ENCODE data around the gene CDKN3. TPM values are rescaled to one million over a fixed set of nuclear protein-coding genes. Genes with fewer than 3 reads are reported as not detected.
"Not testable (repeated sequence)": the region's sequence is repeated elsewhere in the genome, so short reads cannot be mapped to it uniquely, and the experiment has no call there.

CDKN3 gene
- total and polyA plus RNA-seq, 9 donors, result 22.6 to 36.9 (median 31.1) TPM

DNA sequence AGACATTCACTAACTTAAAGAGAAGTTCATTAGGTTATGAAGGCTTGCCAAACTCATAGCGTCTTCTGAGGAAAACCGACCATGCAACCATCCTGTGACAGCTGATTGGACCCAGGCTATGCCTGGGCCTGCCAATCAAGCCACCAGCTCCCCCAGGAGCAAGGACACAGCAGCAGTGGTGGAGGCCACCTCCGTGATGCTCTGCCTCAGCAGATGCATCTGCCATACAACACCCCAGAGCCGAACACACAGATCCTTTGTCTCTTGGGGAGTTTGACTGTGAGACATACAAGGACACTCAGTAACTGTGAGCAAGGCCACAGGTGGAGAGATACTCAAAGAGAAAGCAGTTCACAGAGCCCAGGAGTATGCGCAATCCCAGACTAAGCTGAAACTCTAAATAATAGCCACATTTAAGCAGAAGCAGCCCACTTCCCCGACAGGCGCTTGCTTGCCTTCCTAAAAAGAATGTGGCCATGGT is 54.4 kb downstream of the CDKN3 start:
- 59% methylated on average over 5 of the region's 7 CpGs for WGBS (ENCODE audit: insufficient coverage)
- no peak for DNase-seq
- peaks cover 3% of the 10 kb centered on the region for H3K4me1 ChIP-seq (ENCODE audit: control insufficient read depth, insufficient read depth, low read length)
- no peaks in the 10 kb centered on the region for H3K9me3 ChIP-seq (replicated peaks; ENCODE audit: control insufficient read depth, low read depth, low read length)
- no peaks in the 10 kb centered on the region for H3K36me3 ChIP-seq (ENCODE audit: control insufficient read depth, insufficient read depth, low read length)
- no peaks in the 10 kb centered on the region for H3K27me3 ChIP-seq (ENCODE audit: control insufficient read depth, insufficient read depth, low read length)
- no peak overlapping the region for H3K27ac ChIP-seq (ENCODE audit: low read length)
- H3K4me3 ChIP-seq (ENCODE audit: low read length), result no peak overlapping the region

DNA sequence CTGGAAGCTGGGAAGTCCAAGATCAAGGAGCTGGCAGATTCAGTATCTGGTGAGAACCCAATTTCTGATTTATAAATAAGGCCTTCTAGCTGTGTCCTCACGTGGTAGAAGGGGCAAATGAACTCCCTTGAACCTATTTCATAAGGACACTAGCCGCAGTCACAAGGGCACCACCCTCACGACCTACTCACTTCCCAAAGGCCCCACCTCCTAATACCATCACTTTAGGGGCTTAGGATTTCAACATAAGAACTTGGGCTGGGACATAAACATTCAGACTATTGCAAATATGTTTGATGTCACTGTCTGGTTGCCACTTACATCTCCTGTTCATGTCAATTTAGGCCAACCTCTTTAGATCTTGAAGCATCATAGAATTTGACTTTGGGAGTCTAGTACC is 55.2 kb downstream of the CDKN3 start:
- Histone ChIP-seq H3K27me3 (ENCODE audit: control insufficient read depth, insufficient read depth, low read length) (no peaks in the 10 kb centered on the region), H3K9me3 (replicated peaks; ENCODE audit: control insufficient read depth, low read depth, low read length) (no peaks in the 10 kb centered on the region), H3K27ac (ENCODE audit: low read length) (no peak overlapping the region), H3K4me3 (ENCODE audit: low read length) (no peak overlapping the region), H3K36me3 (ENCODE audit: control insufficient read depth, insufficient read depth, low read length) (no peaks in the 10 kb centered on the region), H3K4me1 (ENCODE audit: control insufficient read depth, insufficient read depth, low read length) (no peaks in the 10 kb centered on the region)
- WGBS (ENCODE audit: insufficient coverage), result 90% methylated on average over 3 of the region's 3 CpGs
- no peak for DNase-seq

DNA sequence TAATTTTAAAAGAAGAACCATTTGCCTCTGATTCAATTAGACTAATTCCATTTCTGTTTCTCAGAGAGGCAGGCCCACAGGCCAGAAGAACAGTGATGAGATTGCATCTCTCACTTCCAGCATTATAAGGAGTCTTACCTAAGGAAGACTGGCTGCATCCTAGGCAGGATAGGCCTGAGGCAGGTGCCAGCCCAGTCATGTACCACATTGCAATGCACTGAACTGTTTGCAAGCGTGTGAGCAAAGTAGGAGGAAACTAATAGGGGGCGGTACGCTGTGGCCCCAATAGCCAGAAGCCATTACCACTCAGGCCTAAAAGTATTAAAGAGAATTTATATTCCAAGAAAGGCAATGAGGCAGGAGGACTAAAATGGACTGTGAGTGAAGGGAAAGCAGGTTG is 56.4 kb downstream of the CDKN3 start:
- H3K36me3 ChIP-seq (ENCODE audit: control insufficient read depth, insufficient read depth, low read length), result no peaks in the 10 kb centered on the region
- H3K27me3 ChIP-seq (ENCODE audit: control insufficient read depth, insufficient read depth, low read length), result no peaks in the 10 kb centered on the region
- no peak for DNase-seq
- no peaks in the 10 kb centered on the region for H3K4me1 ChIP-seq (ENCODE audit: control insufficient read depth, insufficient read depth, low read length)
- WGBS (ENCODE audit: insufficient coverage), result no CpG with 5 or more reads among the region's 3 CpGs
- no peaks in the 10 kb centered on the region for H3K9me3 ChIP-seq (replicated peaks; ENCODE audit: control insufficient read depth, low read depth, low read length)
- no peak overlapping the region for H3K4me3 ChIP-seq (ENCODE audit: low read length)
- no peak overlapping the region for H3K27ac ChIP-seq (ENCODE audit: low read length)

DNA sequence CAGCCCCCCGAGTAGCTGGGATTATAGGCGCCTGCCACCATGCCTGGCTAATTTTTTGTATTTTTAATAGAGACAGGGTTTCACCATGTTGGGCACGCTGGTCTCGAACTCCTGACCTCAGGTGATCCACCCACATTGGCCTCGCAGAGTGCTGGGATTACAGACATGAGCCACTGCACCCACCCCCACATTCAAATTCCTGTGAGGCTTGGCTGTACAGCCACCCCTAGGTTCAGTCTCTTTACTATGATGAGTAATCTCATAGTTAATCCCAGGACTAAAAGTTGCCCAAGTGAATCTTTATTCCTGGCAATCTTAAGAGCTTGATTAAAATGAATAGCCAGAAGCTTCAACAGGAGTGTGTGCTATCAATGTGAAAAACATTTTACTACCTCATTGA is 57.2 kb downstream of the CDKN3 start:
- not testable (repeated sequence) for H3K9me3 ChIP-seq (replicated peaks; ENCODE audit: control insufficient read depth, low read depth, low read length); H3K36me3 ChIP-seq (ENCODE audit: control insufficient read depth, insufficient read depth, low read length); H3K27ac ChIP-seq (ENCODE audit: low read length); H3K4me3 ChIP-seq (ENCODE audit: low read length); H3K27me3 ChIP-seq (ENCODE audit: control insufficient read depth, insufficient read depth, low read length); DNase-seq; H3K4me1 ChIP-seq (ENCODE audit: control insufficient read depth, insufficient read depth, low read length)
- WGBS (ENCODE audit: insufficient coverage), result 80% methylated on average over 1 of the region's 5 CpGs

DNA sequence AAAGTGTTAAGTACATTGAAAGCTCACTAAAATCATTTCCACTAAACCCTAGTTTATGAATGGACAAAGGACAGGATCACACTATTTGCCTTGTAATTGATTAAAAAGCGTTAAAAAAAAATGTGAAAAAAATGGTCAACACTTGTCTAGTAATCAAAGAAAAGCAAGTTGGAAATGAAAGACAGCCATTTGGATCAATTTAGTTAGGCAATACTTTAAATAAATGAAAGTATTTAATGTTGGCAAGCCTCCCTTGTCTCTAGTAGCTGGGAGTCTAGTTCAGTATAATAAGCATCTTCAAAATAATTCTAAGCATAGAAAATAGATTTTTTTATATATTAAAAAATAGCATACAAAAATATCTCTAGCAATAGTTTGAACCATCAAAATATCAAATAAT is 58.6 kb downstream of the CDKN3 start:
- H3K27ac ChIP-seq (ENCODE audit: low read length), result no peak overlapping the region
- no peak overlapping the region for H3K4me3 ChIP-seq (ENCODE audit: low read length)
- no peaks in the 10 kb centered on the region for H3K4me1 ChIP-seq (ENCODE audit: control insufficient read depth, insufficient read depth, low read length)
- no CpG with 5 or more reads among the region's 1 CpG for WGBS (ENCODE audit: insufficient coverage)
- H3K27me3 ChIP-seq (ENCODE audit: control insufficient read depth, insufficient read depth, low read length), result no peaks in the 10 kb centered on the region
- H3K36me3 ChIP-seq (ENCODE audit: control insufficient read depth, insufficient read depth, low read length), result no peaks in the 10 kb centered on the region
- DNase-seq, result no peak
- H3K9me3 ChIP-seq (replicated peaks; ENCODE audit: control insufficient read depth, low read depth, low read length), result peaks cover 4% of the 10 kb centered on the region

DNA sequence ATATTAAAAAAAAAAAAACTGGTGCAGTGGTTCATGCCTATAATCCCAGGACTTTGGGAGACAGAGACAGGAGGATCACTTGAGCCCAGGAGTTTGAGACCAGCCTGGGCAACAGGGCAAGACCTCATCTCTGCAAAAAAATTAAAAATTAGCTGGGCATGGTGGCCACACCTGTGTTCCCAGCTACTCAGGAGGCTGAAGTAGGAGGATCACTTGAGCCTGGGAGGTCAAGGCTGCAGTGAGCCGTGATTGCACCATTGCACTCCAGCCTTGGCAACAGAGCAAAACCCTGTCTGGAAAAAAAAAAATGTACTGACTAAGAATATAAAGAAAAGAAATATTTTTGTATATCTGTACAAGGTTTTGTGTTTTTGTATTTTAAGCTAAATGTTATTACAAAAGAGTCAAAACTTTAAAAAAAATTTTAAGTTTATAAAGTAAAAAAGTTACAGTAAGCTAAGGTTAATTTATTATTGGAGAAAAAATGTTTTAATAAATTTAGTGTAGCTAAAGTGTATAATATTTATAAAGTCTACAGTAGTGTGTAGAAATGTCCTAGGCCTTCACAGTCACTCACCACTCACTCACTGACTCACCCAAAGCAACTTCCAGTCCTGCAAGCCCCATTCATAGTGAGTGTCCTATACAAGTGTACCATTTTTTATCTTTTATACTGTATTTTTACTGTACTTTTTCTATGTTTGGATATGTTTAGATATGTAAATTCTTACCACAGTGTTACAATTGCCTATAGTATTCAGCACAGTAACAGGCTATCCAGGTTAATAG is 60.2 kb downstream of the CDKN3 start:
- no CpG with 5 or more reads among the region's 1 CpG for WGBS (ENCODE audit: insufficient coverage)
- not testable (repeated sequence) for H3K9me3 ChIP-seq (replicated peaks; ENCODE audit: control insufficient read depth, low read depth, low read length); DNase-seq; H3K27me3 ChIP-seq (ENCODE audit: control insufficient read depth, insufficient read depth, low read length); H3K36me3 ChIP-seq (ENCODE audit: control insufficient read depth, insufficient read depth, low read length); H3K4me1 ChIP-seq (ENCODE audit: control insufficient read depth, insufficient read depth, low read length); H3K4me3 ChIP-seq (ENCODE audit: low read length); H3K27ac ChIP-seq (ENCODE audit: low read length)

DNA sequence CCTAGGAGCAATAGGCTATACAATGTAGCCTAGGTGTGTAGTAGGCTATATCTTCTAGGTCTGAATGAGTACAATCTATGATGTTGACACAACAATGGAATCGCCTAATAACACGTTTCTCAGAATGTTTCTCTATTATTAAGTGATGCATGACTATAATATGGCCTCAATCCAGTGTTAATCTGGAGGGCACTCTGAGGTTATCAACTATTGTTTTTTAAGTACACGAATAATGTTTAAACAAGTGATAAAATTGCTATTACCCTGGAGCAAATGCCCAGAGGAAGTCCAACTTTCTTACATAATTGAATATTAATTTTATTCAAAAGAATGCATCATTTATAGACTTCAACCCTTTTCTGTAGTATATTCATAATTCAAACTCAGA is 60.8 kb downstream of the CDKN3 start:
- Histone ChIP-seq H3K4me1 (ENCODE audit: control insufficient read depth, insufficient read depth, low read length) (no peaks in the 10 kb centered on the region), H3K4me3 (ENCODE audit: low read length) (no peak overlapping the region), H3K36me3 (ENCODE audit: control insufficient read depth, insufficient read depth, low read length) (no peaks in the 10 kb centered on the region), H3K27me3 (ENCODE audit: control insufficient read depth, insufficient read depth, low read length) (no peaks in the 10 kb centered on the region), H3K9me3 (replicated peaks; ENCODE audit: control insufficient read depth, low read depth, low read length) (peaks cover 4% of the 10 kb centered on the region), H3K27ac (ENCODE audit: low read length) (no peak overlapping the region)
- DNase-seq, result no peak
- WGBS (ENCODE audit: insufficient coverage), result no CpG with 5 or more reads among the region's 3 CpGs

DNA sequence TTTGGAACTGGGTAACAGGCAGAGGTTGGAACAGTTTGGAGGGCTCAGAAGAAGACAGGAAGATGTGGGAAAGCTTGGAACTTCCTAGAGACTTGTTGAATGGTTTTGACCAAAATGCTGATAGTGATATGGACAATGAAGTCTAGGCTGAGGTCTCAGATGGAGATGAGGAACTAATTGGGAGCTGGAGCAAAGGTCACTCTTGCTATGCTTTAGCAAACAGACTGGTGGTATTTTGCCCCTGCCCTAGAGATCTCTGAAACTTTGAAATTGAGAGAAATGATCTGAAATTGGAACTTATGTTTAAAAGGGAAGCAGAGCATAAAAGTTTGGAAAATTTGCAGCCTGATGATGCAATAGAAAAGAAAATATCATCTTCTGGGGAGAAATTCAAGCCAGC is 61.7 kb downstream of the CDKN3 start:
- DNase-seq, result not testable (repeated sequence)

DNA sequence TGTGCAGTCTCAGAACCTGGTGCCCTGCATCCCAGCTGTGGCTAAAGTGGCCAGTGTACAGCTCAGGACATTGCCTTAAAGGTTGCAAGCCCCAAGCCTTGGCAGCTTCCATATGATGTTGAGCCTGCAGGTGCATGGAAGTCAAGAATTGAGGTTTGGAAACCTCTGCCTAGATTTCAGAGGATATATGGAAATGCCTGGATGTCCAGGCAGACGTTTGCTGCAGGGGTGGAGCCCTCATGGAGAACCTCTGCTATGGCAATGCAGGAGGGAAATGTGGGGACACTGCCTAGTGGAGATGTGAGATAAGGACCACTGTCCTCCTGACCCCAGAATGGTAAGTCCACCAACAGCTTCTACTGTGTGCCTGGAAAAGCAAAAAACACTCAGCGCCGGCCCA is 62.3 kb downstream of the CDKN3 start:
- peaks cover 4% of the 10 kb centered on the region for H3K9me3 ChIP-seq (replicated peaks; ENCODE audit: control insufficient read depth, low read depth, low read length)
- WGBS (ENCODE audit: insufficient coverage), result 87% methylated on average over 3 of the region's 3 CpGs

More for the DNA sequence above, 61.7 kb downstream of the CDKN3 start:
- H3K27ac ChIP-seq (ENCODE audit: low read length); H3K27me3 ChIP-seq (ENCODE audit: control insufficient read depth, insufficient read depth, low read length); H3K4me1 ChIP-seq (ENCODE audit: control insufficient read depth, insufficient read depth, low read length); H3K4me3 ChIP-seq (ENCODE audit: low read length); H3K36me3 ChIP-seq (ENCODE audit: control insufficient read depth, insufficient read depth, low read length); H3K9me3 ChIP-seq (replicated peaks; ENCODE audit: control insufficient read depth, low read depth, low read length): not testable (repeated sequence)

DNA sequence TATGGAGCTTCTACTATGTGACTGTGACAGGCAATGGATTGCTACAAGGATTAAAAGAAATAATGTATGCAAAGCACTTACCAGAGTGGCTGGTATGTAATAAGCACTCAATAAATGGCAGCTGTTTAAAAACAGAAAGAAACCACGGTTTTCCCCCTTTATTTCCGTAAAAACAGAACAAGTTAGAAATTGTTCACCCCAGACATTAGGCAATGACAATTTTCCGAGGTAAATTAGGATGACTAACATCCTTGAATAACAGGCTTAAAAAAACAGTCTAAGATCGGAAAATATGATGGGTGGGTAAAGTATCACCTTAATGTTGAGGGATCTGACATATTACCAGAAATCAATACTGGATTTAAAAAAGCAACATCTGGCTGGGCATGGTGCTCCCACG is 65.2 kb downstream of the CDKN3 start:
- DNase-seq, result no peak
- no CpG with 5 or more reads among the region's 5 CpGs for WGBS (ENCODE audit: insufficient coverage)
- Histone ChIP-seq H3K27me3 (ENCODE audit: control insufficient read depth, insufficient read depth, low read length) (no peaks in the 10 kb centered on the region), H3K4me1 (ENCODE audit: control insufficient read depth, insufficient read depth, low read length) (no peaks in the 10 kb centered on the region), H3K9me3 (replicated peaks; ENCODE audit: control insufficient read depth, low read depth, low read length) (peaks cover 4% of the 10 kb centered on the region), H3K4me3 (ENCODE audit: low read length) (no peak overlapping the region), H3K27ac (ENCODE audit: low read length) (no peak overlapping the region), H3K36me3 (ENCODE audit: control insufficient read depth, insufficient read depth, low read length) (no peaks in the 10 kb centered on the region)

More for the DNA sequence above, 62.3 kb downstream of the CDKN3 start:
- no peaks in the 10 kb centered on the region for H3K27me3 ChIP-seq (ENCODE audit: control insufficient read depth, insufficient read depth, low read length)
- no peaks in the 10 kb centered on the region for H3K36me3 ChIP-seq (ENCODE audit: control insufficient read depth, insufficient read depth, low read length)
- DNase-seq, result no peak
- H3K27ac ChIP-seq (ENCODE audit: low read length), result no peak overlapping the region
- H3K4me1 ChIP-seq (ENCODE audit: control insufficient read depth, insufficient read depth, low read length), result no peaks in the 10 kb centered on the region
- H3K4me3 ChIP-seq (ENCODE audit: low read length), result no peak overlapping the region

DNA sequence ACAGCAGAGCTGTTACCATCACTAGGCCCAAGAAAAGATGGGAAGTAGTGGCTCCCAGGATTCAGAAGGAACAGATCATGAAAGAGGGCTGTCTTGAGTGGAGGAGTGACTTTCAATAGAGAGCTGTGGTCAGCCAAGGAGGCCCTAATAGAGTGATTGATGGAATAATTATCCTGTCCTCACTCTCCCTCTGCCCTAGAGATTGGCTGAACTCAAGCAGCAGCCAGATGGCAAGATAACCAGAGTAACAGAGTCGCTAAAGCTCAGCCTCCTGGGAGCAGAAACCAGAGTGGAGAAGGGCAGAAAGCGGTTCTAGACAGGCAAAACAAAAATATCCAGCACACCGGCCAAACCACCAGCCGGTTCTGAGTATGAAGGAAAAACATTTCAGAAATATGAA is 68.8 kb downstream of the CDKN3 start:
- no peaks in the 10 kb centered on the region for H3K36me3 ChIP-seq (ENCODE audit: control insufficient read depth, insufficient read depth, low read length)
- WGBS (ENCODE audit: insufficient coverage), result no CpG with 5 or more reads among the region's 4 CpGs
- peaks cover 2% of the 10 kb centered on the region for H3K4me1 ChIP-seq (ENCODE audit: control insufficient read depth, insufficient read depth, low read length)
- H3K9me3 ChIP-seq (replicated peaks; ENCODE audit: control insufficient read depth, low read depth, low read length), result peaks cover 5% of the 10 kb centered on the region
- H3K27ac ChIP-seq (ENCODE audit: low read length), result no peak overlapping the region
- no peak for DNase-seq
- H3K4me3 ChIP-seq (ENCODE audit: low read length), result no peak overlapping the region
- no peaks in the 10 kb centered on the region for H3K27me3 ChIP-seq (ENCODE audit: control insufficient read depth, insufficient read depth, low read length)
